ENCODE data around the gene DOCK2.

The DOCK2 gene

DNA sequence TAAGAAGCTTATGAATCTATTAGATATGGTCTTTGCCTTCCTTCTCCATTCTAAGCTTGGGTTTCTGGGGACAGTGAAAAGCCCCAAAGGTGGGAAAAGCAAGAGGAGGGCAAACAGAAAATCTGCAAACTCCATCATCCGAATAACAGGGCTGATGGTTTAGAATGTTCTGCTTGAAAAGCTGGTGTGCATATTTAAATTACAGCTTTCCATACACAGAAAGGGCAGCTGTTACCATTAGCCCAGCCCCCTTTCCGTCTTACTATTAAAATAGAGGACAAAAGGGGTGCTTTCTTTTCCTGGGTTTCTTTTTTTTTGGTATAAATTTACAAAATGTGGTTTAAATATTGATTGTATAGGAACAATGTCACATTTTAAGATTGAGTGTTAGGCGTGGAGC, 321.2 kb downstream of the DOCK2 start:
- Histone ChIP-seq H3K36me3 (ENCODE audit: control insufficient read depth in 5 of 5, insufficient read depth in 5 of 5, low read length in 5 of 5) (no peaks in the 10 kb centered on the region), H3K4me3 (ENCODE audit: low read depth in 1 of 5, low read length in 5 of 5) (no peak overlapping the region), H3K9ac (ENCODE audit: low read length in 5 of 5) (no peak overlapping the region), H3K9me3 (ENCODE audit: control insufficient read depth in 5 of 5, low read length in 5 of 5) (no peaks in the 10 kb centered on the region), H3K27me3 (ENCODE audit: control insufficient read depth in 5 of 5, insufficient read depth in 4 of 5, low read length in 5 of 5) (no peaks in the 10 kb centered on the region), H3K27ac (ENCODE audit: low read depth, low read length) (no peak overlapping the region), H3K4me1 (ENCODE audit: control insufficient read depth in 5 of 5, insufficient read depth in 5 of 5, low read length in 5 of 5) (peaks cover 0 to 2% (median 0%) of the 10 kb centered on the region in 5 donors)

DNA sequence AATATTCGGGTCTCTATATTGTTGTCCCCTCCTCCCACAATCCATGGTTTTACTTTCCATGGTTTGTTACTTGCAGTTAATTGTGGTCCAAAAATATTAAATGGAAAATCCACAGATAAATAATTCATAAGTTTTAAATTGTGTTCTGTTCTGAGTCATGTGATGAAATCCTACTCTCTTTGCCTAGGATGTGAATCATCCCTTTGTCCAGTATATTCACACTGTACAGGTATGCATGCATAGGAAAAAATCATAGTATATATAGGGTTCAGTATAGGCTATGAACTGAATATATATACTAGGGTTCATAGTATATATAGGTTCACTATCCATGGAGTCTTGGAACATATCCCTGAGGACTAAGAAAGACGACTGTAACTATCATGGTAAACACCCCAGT, 323.6 kb downstream of the DOCK2 start:
- no peaks in the 10 kb centered on the region for H3K36me3 ChIP-seq (ENCODE audit: control insufficient read depth in 5 of 5, insufficient read depth in 5 of 5, low read length in 5 of 5)
- H3K27me3 ChIP-seq (ENCODE audit: control insufficient read depth in 5 of 5, insufficient read depth in 4 of 5, low read length in 5 of 5), result no peaks in the 10 kb centered on the region
- H3K27ac ChIP-seq (ENCODE audit: low read depth, low read length), result no peak overlapping the region
- H3K4me1 ChIP-seq (ENCODE audit: control insufficient read depth in 5 of 5, insufficient read depth in 5 of 5, low read length in 5 of 5), result peaks cover 0 to 2% (median 0%) of the 10 kb centered on the region in 5 donors
- no peak overlapping the region for H3K4me3 ChIP-seq (ENCODE audit: low read depth in 1 of 5, low read length in 5 of 5)
- H3K9ac ChIP-seq (ENCODE audit: low read length in 5 of 5), result no peak overlapping the region
- no peaks in the 10 kb centered on the region for H3K9me3 ChIP-seq (ENCODE audit: control insufficient read depth in 5 of 5, low read length in 5 of 5)

DNA sequence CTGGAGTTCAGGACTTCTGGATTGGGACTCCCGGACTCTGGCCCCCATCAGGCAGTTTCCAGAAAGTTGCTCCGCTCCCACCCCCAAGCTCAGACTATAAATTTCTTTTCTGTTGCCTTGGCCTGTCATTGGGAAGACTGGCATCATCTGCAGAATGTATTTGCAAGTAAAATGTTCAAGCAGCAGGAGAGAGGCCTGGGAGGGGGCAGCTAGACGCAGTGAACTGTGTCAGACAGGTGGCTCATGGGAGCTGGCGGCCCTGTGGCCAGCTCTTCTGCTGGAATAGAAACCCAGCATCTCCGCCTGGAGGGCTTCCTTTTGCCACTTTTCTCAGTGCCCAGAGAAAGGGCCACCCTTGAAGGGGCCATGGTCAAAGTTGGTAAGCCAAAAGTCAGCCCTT, 327.2 kb downstream of the DOCK2 start:
- peaks cover 0 to 2% (median 0%) of the 10 kb centered on the region in 5 donors for H3K4me1 ChIP-seq (ENCODE audit: control insufficient read depth in 5 of 5, insufficient read depth in 5 of 5, low read length in 5 of 5)
- no peak overlapping the region for H3K9ac ChIP-seq (ENCODE audit: low read length in 5 of 5)
- H3K27ac ChIP-seq (ENCODE audit: low read depth, low read length), result no peak overlapping the region
- H3K27me3 ChIP-seq (ENCODE audit: control insufficient read depth in 5 of 5, insufficient read depth in 4 of 5, low read length in 5 of 5), result no peaks in the 10 kb centered on the region
- H3K9me3 ChIP-seq (ENCODE audit: control insufficient read depth in 5 of 5, low read length in 5 of 5), result no peaks in the 10 kb centered on the region
- H3K36me3 ChIP-seq (ENCODE audit: control insufficient read depth in 5 of 5, insufficient read depth in 5 of 5, low read length in 5 of 5), result no peaks in the 10 kb centered on the region
- H3K4me3 ChIP-seq (ENCODE audit: low read depth in 1 of 5, low read length in 5 of 5), result no peak overlapping the region

DNA sequence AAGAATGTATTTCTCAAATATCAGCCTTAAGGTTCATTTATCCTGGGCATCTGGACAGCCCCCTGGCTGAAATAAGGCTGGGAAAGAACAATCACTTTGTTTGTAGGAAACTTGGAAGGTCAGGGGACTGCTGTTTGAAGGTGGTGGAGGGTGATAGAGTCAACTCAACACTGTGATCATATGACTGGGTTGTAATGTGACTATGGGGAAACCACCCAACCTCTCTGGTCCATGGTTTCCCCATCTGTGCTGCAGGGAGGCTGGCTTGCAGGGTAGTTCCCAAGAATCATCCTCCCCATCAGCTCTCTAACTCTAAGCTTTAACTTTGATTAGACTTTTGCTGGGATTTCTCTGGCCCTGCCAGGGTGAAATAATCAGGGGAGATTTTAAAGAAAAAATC, 333.3 kb downstream of the DOCK2 start:
- Histone ChIP-seq H3K9ac (ENCODE audit: low read length in 5 of 5) (no peak overlapping the region), H3K36me3 (ENCODE audit: control insufficient read depth in 5 of 5, insufficient read depth in 5 of 5, low read length in 5 of 5) (no peaks in the 10 kb centered on the region), H3K4me1 (ENCODE audit: control insufficient read depth in 5 of 5, insufficient read depth in 5 of 5, low read length in 5 of 5) (peaks cover 0 to 17% (median 10%) of the 10 kb centered on the region in 5 donors), H3K27ac (ENCODE audit: low read depth, low read length) (no peak overlapping the region), H3K27me3 (ENCODE audit: control insufficient read depth in 5 of 5, insufficient read depth in 4 of 5, low read length in 5 of 5) (no peaks in the 10 kb centered on the region), H3K4me3 (ENCODE audit: low read depth in 1 of 5, low read length in 5 of 5) (no peak overlapping the region), H3K9me3 (ENCODE audit: control insufficient read depth in 5 of 5, low read length in 5 of 5) (no peaks in the 10 kb centered on the region)

DNA sequence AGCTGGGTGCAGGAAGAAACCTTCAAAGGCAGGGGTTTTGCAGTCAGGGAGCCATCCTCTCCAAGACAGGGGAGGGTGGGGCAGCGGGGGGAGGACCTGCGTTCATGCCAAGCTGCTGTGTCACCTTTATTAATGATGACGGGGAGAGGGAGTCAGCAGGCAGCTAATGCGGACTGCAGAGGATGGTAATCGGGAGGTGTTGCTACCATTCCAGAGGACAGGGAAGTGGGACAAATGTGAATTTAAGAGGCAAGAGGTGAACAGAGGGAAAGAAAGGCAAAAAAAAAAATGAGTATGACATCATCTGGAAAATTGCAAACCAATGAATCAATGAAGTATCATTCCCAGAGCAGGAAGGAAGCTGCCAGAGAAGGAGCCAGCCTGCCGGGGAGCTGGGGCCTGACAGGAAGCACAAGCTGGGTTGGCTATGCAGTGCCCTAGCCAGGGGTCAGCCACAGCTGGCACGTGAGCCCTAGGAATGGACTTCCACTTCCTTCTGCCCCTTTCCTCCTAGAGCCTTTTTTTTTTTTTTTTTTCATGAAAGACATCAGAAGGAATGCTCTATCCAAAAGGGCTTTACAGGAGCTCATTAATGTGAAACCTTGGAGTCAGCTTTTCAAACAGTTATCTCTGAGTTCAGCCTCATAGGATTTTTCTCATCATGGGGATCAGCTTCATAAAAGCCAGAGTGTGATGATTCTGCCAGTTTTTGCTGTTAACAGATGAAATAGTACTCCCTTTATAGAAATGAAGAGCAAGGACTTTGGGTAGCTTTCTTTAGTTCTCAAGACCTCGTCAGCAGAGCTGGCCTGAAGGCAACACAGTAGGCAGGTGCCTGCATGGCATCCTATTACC, 334.1 kb downstream of the DOCK2 start:
- Histone ChIP-seq H3K27ac (ENCODE audit: low read depth, low read length) (peak overlapping the region; percentile 50), H3K9ac (ENCODE audit: low read length in 5 of 5) (no peak overlapping the region), H3K4me1 (ENCODE audit: control insufficient read depth in 5 of 5, insufficient read depth in 5 of 5, low read length in 5 of 5) (peaks cover 0 to 17% (median 10%) of the 10 kb centered on the region in 5 donors), H3K4me3 (ENCODE audit: low read depth in 1 of 5, low read length in 5 of 5) (peak overlapping the region in 1 of 5 donors; percentile 17), H3K36me3 (ENCODE audit: control insufficient read depth in 5 of 5, insufficient read depth in 5 of 5, low read length in 5 of 5) (no peaks in the 10 kb centered on the region), H3K27me3 (ENCODE audit: control insufficient read depth in 5 of 5, insufficient read depth in 4 of 5, low read length in 5 of 5) (no peaks in the 10 kb centered on the region), H3K9me3 (ENCODE audit: control insufficient read depth in 5 of 5, low read length in 5 of 5) (no peaks in the 10 kb centered on the region)

DNA sequence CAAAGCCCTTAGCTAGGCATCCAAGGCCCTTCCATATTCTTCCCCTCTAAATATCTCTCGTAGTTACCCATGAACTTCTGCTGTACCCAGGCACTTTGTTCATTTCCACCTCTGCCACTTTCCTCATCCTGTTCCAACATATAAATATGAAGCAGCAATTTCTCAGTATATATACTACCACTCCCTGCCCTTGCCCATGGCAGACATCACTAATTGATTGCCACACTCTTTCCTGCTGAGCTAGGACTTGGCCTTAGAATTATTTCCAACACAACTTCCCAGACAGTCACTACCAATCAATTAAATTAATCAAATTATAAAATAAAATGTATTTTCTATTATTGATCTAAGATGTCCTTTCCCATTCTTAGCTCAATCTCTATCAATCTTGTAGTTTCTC, 334.7 kb downstream of the DOCK2 start:
- Histone ChIP-seq H3K27ac (ENCODE audit: low read depth, low read length) (peak overlapping the region; percentile 50), H3K4me1 (ENCODE audit: control insufficient read depth in 5 of 5, insufficient read depth in 5 of 5, low read length in 5 of 5) (peaks cover 0 to 18% (median 10%) of the 10 kb centered on the region in 5 donors), H3K4me3 (ENCODE audit: low read depth in 1 of 5, low read length in 5 of 5) (no peak overlapping the region), H3K9ac (ENCODE audit: low read length in 5 of 5) (no peak overlapping the region), H3K27me3 (ENCODE audit: control insufficient read depth in 5 of 5, insufficient read depth in 4 of 5, low read length in 5 of 5) (no peaks in the 10 kb centered on the region), H3K36me3 (ENCODE audit: control insufficient read depth in 5 of 5, insufficient read depth in 5 of 5, low read length in 5 of 5) (no peaks in the 10 kb centered on the region), H3K9me3 (ENCODE audit: control insufficient read depth in 5 of 5, low read length in 5 of 5) (no peaks in the 10 kb centered on the region)

DNA sequence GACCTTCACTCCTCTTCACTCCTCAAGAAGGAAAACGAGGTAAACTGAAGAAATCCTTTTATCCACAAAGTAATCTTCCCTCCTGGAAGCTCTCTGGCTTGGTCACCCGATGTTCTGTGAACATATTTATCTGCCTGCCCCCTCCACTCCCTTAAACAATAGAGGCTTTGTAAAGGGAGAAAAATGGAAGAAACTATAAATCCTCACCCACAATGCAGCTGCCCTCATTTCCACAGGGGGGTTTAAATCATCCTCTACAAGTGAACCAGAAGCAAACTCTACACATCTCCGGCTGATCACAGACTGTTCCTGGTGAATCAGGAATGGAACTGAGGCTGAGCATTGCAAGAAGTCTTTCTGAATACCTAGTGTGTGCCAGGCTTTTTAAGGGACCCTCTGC, 336.0 kb downstream of the DOCK2 start:
- H3K4me3 ChIP-seq (ENCODE audit: low read depth in 1 of 5, low read length in 5 of 5), result no peak overlapping the region
- no peaks in the 10 kb centered on the region for H3K36me3 ChIP-seq (ENCODE audit: control insufficient read depth in 5 of 5, insufficient read depth in 5 of 5, low read length in 5 of 5)
- no peaks in the 10 kb centered on the region for H3K27me3 ChIP-seq (ENCODE audit: control insufficient read depth in 5 of 5, insufficient read depth in 4 of 5, low read length in 5 of 5)
- H3K9ac ChIP-seq (ENCODE audit: low read length in 5 of 5), result no peak overlapping the region
- no peak overlapping the region for H3K27ac ChIP-seq (ENCODE audit: low read depth, low read length)
- H3K9me3 ChIP-seq (ENCODE audit: control insufficient read depth in 5 of 5, low read length in 5 of 5), result no peaks in the 10 kb centered on the region
- H3K4me1 ChIP-seq (ENCODE audit: control insufficient read depth in 5 of 5, insufficient read depth in 5 of 5, low read length in 5 of 5), result peaks cover 0 to 27% (median 10%) of the 10 kb centered on the region in 5 donors

DNA sequence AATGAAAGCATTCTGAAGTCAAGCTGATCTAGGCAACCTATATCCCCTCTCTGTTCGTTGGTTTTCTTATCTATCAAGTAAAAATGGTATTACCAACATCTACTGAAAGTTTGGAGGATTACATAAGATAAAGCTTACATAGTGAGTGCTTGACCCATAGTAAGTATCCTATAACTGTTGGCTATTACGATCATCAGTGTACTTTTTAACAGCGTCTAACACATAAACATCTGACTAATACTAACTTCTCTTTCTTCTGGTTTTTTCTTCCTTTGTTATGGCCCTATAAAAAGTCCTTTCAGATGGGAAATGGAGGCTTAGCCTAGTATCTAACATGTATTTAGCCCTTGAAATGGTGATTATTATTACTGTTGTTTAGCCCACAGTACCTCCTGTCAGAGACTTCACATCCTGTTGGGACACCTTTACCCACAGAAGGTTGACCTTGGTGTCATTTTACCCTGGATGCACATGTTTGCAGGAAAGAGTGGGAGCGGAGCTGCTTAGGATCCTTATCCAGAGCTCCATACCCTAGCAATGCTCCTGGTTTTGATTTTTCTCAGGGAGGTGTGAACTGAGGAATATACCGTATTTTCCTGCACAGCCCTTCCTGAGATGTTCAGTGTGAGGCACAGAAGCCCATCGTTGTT, 337.2 kb downstream of the DOCK2 start:
- H3K4me1 ChIP-seq (ENCODE audit: control insufficient read depth in 5 of 5, insufficient read depth in 5 of 5, low read length in 5 of 5), result peaks cover 0 to 27% (median 10%) of the 10 kb centered on the region in 5 donors
- H3K4me3 ChIP-seq (ENCODE audit: low read depth in 1 of 5, low read length in 5 of 5), result no peak overlapping the region
- H3K9me3 ChIP-seq (ENCODE audit: control insufficient read depth in 5 of 5, low read length in 5 of 5), result no peaks in the 10 kb centered on the region
- no peak overlapping the region for H3K27ac ChIP-seq (ENCODE audit: low read depth, low read length)
- H3K9ac ChIP-seq (ENCODE audit: low read length in 5 of 5), result no peak overlapping the region
- H3K36me3 ChIP-seq (ENCODE audit: control insufficient read depth in 5 of 5, insufficient read depth in 5 of 5, low read length in 5 of 5), result no peaks in the 10 kb centered on the region
- H3K27me3 ChIP-seq (ENCODE audit: control insufficient read depth in 5 of 5, insufficient read depth in 4 of 5, low read length in 5 of 5), result peaks cover 0 to 4% (median 0%) of the 10 kb centered on the region in 5 donors

DNA sequence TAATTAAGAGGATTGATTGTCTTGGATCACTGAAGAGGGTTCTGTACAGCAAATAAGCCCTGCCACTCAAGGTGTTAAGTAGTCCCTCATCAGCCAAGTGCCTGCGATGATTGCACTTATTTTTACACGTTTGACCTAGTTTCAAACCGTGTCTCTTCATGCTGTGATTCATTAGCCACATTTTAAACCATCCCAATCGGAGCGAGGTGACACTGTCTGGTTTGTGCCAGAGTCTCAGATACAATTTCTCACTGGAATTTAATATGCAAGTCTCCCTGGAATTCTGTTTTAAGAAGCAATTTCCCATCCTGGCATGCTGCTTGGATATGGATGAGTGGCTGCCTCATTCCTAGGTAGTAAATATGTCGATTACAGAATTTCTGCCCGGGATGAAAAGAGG, 341.6 kb downstream of the DOCK2 start:
- H3K27ac ChIP-seq (ENCODE audit: low read depth, low read length), result no peak overlapping the region
- H3K4me3 ChIP-seq (ENCODE audit: low read depth in 1 of 5, low read length in 5 of 5), result no peak overlapping the region
- H3K27me3 ChIP-seq (ENCODE audit: control insufficient read depth in 5 of 5, insufficient read depth in 4 of 5, low read length in 5 of 5), result peaks cover 0 to 9% (median 0%) of the 10 kb centered on the region in 5 donors
- peaks cover 0 to 7% (median 0%) of the 10 kb centered on the region in 5 donors for H3K36me3 ChIP-seq (ENCODE audit: control insufficient read depth in 5 of 5, insufficient read depth in 5 of 5, low read length in 5 of 5)
- H3K4me1 ChIP-seq (ENCODE audit: control insufficient read depth in 5 of 5, insufficient read depth in 5 of 5, low read length in 5 of 5), result peaks cover 0 to 23% (median 6%) of the 10 kb centered on the region in 5 donors
- no peak overlapping the region for H3K9ac ChIP-seq (ENCODE audit: low read length in 5 of 5)
- no peaks in the 10 kb centered on the region for H3K9me3 ChIP-seq (ENCODE audit: control insufficient read depth in 5 of 5, low read length in 5 of 5)

DNA sequence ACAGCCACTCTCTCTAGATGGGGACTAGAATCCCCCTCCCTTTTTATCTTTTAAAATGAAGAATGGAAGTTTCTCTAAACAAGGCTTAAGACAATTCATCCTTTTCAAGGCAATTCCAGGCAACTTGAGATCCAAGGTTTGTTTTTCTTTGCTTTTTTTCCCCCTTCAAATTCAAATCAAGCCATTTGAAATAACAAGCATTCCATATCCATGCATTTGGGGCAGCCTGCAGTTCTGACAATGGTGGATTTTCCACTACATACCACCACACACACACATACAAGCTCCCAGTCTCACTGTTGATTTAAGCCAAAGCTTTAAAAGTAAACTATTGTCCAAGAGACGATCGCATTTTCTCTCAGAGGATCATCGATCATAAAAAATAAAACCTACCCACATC, 342.8 kb downstream of the DOCK2 start:
- peaks cover 0 to 9% (median 0%) of the 10 kb centered on the region in 5 donors for H3K27me3 ChIP-seq (ENCODE audit: control insufficient read depth in 5 of 5, insufficient read depth in 4 of 5, low read length in 5 of 5)
- H3K4me3 ChIP-seq (ENCODE audit: low read depth in 1 of 5, low read length in 5 of 5), result peak overlapping the region in 4 of 5 donors; percentile 38 to 63 (median 46)

More for the DNA sequence above, 342.8 kb downstream of the DOCK2 start:
- peak overlapping the region in 1 of 5 donors; percentile 68 for H3K9ac ChIP-seq (ENCODE audit: low read length in 5 of 5)
- H3K4me1 ChIP-seq (ENCODE audit: control insufficient read depth in 5 of 5, insufficient read depth in 5 of 5, low read length in 5 of 5), result peaks cover 0 to 23% (median 6%) of the 10 kb centered on the region in 5 donors
- no peak overlapping the region for H3K27ac ChIP-seq (ENCODE audit: low read depth, low read length)
- H3K36me3 ChIP-seq (ENCODE audit: control insufficient read depth in 5 of 5, insufficient read depth in 5 of 5, low read length in 5 of 5), result peaks cover 0 to 9% (median 0%) of the 10 kb centered on the region in 5 donors
- no peaks in the 10 kb centered on the region for H3K9me3 ChIP-seq (ENCODE audit: control insufficient read depth in 5 of 5, low read length in 5 of 5)

All from subcutaneous abdominal adipose tissue (tissue), 5 donors.